GM04504 (cell line): ENCODE data around the gene ATP2C1.
"Not testable (repeated sequence)": the region's sequence is repeated elsewhere in the genome, so short reads cannot be mapped to it uniquely, and the experiment has no call there.

Source experiments
- DNase-seq: peaks from one replicate; pipeline ENCODE4 v3.0.0-alpha.2; 2012; ENCODE audit warnings: low read depth

Gene ATP2C1

DNA sequence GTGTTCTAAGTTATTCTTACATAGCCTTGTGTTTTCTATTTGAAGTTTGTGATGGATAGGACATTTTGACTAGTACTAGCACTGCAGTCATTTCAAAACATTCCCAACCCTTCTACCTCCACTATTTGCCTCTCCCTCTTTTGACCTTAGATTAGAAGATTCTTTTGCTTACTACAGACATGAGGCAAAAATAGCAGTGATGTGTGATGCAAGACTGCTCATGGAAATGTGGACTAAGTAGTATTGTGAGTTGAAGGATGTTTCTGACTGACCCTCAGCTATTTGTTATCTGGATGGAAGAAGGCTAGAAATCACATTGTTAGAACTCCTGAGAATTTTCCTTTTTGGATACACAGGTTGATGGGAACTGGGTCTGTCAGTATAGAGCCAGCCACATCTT, 45.9 kb downstream of the ATP2C1 start:
- DNase-seq, result no peak

DNA sequence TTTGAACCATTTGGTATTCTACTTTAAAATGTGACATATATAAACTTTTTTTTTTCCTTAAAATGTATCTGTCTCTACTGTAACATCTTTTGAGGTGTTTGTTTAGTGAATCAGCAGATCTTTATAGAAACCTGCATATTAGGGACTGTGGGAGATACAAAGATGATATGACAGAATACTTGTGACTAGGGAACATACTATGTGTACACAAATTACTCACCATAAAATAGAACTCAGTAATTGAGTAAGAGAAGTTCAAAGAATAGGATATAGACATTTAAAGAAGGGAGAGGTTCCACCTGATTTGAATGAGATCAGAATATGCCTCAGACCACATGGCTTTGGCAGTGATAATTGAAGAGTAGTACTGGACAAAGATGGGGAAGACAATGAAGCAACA, 47.9 kb downstream of the ATP2C1 start:
- DNase-seq, result no peak

DNA sequence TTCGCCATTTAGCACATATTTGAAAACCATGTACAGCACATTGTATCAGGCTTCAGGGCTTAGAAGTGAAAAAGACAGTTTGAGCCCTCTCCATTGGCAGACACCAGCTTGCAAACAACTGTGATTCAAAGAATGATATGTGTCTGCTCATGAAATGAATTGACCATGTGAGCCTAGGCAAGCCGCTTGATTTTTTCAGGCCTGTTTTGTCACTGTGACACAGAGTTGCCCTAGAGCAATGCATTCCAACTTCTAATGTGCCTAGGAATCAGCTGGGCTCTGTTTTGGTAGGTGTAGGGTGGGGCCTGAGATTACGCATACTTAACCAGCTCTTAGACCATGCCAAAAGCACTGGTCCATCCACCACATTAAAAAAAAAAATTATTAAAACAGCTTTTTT, 53.0 kb downstream of the ATP2C1 start:
- DNase-seq, result no peak

DNA sequence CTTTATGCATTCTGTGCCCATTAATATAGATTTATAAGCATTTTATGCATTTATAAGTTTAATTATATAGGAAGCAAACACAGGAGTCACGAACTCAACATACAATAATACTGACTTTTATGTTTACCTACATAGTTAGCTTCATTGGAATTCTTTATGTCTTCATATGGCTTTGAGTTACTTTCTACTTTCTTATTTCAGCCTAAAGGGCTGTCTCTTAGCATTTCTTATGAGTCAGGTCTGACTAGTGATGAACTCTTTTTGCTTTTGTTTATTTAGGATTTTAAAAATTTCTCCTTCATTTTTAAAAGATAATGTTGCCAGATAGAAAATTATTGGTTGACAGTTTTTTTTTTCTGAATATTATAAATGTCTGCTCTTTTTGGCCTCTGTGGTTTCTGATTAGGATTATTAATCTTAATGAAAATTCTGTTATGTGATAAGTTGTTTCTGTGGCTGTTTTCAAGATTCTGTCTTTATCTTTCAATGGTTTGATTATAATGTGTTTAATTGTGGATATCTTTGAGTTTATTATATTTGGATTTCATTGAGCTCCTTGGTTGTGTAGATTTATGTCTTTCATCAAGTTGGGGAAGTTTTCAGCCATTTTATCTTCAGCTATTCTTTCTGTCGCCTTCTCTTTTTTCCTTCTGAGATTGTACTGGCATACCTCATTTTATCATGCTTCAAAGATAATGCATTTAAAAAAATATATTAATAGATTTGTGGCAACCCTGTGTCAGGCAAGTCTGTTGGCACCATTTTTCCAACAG, 54.3 kb downstream of the ATP2C1 start:
- no peak for DNase-seq

DNA sequence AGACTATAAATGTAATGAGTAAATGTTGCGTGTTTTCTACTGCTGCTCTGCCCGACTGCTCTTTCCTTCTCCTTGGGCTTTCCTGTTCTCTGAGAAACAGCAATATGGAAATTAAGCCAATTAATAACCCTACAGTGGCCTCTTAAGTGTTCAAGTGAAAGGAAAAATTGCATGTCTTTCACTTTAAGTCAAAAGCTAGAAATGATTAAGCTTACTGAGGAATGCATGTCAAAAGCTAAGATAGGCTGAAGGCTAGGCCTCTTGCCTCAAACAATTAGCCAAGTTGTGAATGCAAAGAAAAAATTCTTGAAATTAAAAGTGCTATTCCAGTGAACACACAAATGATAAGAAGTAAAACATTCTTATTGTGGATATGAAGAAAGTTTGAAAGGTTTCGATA, 55.0 kb downstream of the ATP2C1 start:
- DNase-seq, result no peak

DNA sequence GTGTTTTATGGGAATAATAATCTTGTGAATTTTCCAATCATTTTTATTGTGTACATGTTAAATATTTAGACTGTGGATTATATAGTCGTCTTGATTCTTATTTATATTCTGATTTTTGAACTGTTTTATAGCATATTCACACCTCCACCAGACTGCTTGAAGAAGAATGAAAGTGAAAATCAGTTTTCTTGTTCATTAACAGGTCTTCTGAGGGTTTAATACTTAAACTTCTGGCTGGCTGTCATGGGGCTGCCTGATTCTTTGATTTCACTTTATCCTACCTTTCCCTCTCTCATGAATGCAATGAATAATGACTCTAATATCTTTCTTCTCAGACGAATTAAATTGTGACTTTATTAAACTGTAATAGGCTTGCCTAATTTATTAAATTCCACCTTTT, 56.2 kb downstream of the ATP2C1 start:
- no peak for DNase-seq

DNA sequence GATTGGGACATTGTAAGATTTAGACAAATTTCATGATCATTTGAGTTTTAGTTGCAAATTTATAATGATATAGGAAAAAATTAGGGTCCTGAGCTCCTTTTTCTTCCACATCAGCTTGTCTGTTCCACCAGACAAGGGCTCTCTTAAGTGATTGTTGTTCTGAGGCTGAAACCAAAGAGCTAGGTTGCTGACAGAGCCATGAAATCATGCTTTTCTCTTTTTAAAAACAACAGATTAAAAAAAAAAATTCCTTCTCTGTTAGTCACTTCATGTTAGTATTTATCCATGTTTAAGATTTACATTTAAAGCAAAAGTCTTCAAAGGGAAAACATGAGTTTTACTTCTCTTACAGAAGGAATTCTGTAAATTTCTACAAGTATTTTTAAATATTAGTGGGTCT, 56.8 kb downstream of the ATP2C1 start:
- no peak for DNase-seq

DNA sequence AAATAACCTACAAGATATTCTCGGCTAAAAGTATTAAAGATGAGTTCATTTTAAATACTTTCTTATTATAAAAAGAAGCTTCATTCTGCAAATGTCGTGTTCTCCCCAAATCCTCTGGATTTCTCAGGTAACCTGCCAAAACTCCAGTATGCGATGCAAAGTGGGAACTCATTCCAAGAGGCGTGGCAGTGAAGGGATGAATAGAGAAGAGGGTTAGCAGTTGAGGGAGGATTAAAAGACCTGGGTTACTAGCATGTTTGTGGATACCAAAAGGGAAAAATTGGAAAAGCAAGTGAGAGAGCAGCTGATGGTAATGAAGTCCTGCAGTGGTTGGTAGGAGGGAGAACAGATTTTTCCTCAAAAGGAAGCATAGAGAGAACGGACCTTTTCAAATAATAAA, 61.6 kb downstream of the ATP2C1 start:
- DNase-seq, result no peak

DNA sequence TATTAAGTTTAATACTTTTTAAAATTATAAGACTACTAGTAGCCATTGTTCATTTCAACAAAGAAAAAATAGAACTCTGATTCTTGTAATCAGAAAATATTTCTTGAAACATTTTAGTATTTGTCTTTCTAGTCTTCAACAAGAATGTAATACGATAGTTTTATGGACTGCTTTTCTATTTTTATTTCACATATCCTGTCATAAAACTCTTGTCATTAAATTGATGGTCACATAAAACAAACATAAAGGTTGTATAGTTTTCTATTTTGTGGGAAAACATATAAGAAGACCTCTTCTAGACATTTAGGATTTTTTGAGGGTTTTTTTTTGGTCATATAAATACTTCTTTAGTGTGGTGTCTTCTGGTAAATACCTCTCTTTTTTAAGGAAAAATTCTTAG, 62.4 kb downstream of the ATP2C1 start:
- no peak for DNase-seq

DNA sequence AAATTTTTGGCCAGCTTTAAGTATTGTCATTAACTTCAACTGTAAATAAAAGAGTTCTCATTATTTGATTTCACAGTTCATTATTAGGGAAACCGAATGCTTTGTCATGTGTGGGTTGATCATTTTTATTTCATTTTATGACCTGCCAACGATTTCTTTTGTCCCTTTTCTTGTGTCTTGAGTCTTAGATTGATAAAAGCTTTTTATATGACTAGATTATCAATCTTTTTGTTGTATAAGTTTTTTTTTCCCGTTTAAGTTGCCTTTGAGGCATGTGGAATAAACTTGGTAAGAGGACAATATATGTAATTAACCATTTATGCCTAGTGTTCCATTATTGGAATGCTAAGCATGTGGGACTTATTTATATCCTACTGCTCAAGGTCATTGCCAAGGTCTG, 62.8 kb downstream of the ATP2C1 start:
- DNase-seq, result no peak

DNA sequence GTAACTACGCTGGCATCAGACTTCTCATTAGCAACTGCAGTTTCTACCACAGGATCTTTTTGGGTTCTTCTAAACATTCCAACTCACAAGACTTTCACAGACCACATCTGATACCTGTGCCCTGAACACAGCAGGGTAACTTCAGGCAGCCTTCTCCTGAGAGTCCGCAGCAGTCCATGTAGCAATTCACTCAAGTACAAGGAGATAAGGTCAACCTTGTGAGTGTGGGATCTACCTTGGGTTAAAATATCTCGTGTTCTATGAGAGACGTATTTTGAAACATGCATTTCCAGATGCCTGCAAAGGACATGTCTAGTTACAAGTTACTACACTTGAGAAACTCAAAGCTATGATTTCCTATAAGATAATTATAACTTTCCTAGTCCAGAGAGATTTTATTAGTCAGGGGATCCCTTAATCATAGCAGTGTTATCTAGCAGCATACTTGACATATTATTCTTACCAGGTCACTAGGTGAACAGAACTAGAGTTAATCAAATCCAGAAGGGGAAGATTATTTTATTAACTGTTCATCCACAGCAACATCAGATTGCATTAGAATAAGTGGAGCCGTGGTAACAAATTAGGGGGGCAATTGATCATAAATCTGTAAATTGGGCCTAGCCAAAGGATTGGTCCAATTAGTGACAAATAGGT, 66.4 kb downstream of the ATP2C1 start:
- no peak for DNase-seq

DNA sequence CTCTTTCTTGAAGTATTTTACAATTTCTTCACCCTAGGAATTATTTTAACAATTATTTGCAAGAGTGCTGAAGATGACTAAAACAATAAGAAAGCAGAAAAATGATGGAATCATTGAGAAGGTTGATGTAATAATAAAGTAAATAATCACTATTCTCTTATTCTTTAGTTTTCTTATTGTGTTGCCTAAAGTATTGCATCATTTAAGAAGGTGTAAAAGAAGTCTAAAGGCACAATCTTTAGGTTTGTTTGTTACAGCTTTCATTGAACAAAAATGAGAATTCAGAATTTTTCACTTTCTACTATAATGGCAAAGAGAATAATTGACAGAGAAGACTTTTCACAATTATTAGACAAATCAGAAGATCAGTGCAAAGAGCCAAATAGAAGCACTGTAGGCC, 67.6 kb downstream of the ATP2C1 start:
- no peak for DNase-seq

DNA sequence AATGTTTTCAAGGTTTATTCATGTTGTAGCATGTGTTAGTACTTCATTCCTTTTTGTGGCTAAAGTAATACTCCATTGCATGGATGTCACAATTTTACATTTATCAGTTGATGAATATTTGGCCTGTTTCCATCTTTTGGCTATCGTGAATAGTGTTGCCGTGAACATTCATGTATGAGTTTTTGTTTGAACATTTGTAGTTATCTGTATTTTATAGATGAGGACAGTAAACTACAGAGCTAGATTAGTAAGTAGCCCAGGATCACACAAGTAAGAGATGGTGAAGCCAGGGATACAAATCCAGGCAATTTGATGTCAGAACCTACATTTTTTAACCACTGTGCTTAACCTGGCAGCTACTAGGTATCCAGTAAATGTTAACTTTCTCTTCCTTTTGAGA, 69.6 kb downstream of the ATP2C1 start:
- no peak for DNase-seq

DNA sequence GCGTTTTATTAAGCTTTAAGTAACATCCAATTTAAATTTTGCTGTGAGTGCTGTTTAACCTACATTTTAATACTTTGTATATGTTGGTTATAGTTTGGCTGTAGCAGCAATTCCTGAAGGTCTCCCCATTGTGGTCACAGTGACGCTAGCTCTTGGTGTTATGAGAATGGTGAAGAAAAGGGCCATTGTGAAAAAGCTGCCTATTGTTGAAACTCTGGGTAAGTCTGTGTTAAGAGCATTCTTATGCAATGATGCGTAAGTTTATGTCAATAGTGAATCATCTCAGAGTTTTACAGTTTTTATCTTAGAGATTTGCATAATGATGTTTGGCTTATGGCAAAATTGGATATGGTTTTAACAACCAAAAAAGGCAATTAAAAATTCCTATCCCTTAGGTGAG, 70.0 kb downstream of the ATP2C1 start:
- DNase-seq, result peak; percentile 73

DNA sequence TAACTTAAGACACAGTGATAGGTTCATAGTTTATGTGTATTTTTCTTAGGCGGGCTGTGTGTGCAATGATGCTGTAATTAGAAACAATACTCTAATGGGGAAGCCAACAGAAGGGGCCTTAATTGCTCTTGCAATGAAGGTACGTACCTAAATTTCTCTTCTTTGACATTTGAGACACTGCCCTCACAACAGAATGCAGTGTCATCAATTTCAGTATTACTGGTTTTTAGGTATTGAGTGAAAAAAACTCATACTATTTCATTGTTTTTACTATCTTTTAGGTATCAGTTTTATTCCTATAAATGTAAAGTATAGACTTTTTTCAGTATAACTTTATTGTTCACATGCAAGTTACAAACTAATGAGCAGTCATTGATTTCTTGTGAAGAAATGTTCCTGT, 73.4 kb downstream of the ATP2C1 start:
- DNase-seq, result no peak

DNA sequence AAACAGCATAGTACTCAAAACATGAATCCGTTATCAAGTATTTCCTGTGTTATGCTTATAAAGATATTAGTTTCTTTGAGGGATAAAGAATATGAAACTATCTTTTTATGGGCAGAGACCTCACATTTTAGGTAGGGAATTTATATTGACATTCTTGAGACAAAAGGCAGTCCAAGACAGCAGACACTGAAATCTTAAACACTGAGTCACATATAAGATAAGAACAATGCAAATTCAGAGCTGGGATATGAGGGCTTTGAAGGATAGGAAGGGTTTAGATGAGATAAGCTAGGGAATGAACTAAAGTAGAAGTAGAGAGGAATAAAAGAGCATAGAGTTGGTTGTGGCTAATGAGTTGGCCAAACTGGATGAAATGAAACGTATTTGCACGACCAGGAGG, 74.3 kb downstream of the ATP2C1 start:
- DNase-seq, result no peak

DNA sequence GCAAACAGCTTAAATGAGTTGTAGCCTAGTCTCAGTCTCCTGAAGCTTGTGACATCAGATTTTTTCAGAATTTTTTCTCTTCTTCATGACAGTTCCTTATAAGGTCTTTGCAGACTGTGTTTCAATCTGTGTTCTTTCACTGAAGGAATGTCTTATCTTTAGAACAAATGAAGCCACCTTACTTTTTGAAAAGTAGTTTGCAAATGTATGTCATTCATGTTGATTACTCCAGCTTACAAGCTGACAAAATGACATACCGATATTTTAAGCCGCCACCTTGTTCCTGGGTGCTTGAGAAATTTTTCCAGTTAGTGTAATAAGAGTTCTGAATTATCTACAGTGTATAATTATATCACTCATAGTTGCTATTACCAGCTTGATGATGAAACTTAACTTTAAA, 75.7 kb downstream of the ATP2C1 start:
- no peak for DNase-seq

DNA sequence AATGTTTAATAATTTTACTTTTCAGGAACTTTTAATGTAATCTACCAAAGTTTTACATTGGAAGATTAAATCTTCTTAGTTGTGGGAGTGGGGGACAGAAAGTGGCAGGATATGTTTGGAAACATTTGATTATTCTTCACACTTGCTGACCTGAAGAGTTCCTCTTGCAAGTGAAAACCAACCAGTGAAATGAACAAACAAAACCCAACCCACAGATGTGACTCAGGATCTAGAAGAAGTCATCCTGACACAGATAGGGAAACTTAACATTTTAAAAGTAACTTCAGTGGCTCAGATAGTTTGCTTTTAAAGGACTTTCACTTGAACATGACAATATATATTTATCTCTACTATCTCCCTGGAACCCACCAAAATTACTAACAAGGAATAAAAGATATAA, 77.3 kb downstream of the ATP2C1 start:
- DNase-seq, result no peak

DNA sequence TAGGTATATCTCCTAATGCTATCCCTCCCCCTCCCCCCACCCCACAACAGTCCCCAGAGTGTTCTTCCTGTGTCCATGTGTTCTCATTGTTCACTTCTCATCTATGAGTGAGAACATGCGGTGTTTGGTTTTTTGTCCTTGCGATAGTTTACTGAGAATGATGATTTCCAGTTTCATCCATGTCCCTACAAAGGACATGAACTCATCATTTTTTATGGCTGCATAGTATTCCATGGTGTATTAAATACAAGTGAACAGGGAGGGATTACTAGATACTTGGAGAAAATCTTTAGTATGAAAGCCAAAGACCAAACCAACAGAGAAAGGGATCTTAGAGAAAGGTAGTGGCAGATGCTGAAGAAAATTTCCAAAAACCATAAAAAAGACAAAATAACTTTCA, 78.7 kb downstream of the ATP2C1 start:
- not testable (repeated sequence) for DNase-seq

DNA sequence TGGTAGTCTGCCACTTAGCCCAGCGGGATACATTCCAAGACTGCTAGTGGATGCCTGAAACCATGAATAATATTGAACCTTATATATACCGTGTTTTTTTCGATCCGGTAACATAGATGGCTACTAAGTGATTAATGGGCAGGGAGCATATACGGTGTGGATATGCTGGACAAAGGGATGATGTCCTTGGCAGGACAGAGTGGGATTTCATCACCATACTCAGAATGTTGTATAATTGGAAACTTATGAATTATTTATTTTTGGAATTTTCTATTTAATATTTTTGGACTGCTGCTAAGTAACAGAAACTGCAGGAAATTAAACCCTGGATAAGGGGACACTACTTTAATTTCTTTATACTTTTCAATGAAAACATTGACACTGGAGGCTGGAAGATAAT, 79.5 kb downstream of the ATP2C1 start:
- no peak for DNase-seq

DNA sequence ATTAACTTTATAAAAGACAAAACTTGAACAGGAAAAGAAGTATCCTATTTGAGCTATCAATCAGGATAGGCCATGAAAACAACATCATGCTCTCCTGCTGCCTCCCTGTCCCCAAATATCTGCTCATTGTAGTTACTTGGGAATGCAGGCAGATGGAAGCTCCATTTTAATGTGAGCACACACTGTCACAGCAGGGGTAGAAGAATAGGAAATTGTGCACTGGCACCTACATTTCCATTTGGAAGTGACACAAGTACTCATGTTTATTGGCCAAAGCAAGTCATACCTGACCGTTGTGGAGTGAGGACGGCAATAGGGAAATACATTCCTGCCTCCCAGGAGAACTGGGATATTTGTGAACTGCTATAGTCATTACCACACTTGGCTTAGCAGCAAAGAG, 80.3 kb downstream of the ATP2C1 start:
- DNase-seq, result no peak

DNA sequence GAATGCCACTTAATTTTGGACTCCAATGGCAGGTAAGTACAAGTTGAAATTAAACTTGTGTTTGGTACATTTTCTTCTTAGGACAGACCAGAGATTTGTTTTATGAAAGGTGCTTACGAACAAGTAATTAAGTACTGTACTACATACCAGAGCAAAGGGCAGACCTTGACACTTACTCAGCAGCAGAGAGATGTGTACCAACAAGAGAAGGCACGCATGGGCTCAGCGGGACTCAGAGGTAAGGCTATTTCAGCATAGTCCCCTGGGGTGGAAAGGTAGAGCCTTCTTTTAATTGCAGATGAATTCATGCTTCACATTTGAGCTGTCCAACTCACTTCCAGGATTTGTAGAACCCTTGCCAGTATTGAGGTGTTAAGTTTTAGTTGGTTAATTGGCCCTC, 81.4 kb downstream of the ATP2C1 start:
- DNase-seq, result no peak

DNA sequence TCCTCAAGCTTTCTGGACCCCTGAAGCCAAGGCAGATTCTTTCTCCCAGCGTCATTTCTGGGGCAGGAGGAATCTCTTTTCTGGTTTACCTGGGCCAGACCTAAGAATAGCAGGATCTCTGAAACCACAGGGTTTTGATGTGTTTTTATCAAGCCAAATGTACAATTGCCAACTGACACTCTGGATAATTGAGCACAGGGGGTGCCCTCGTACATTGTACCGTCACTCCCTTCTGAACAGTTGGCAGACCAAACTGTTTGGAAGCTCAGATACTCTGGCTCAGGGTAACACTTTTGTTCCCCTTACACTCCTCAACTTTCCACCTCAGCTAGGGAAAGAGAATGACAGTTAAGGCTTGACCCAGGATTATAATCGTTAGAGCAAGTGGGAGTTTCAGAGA, 82.8 kb downstream of the ATP2C1 start:
- DNase-seq, result no peak

DNA sequence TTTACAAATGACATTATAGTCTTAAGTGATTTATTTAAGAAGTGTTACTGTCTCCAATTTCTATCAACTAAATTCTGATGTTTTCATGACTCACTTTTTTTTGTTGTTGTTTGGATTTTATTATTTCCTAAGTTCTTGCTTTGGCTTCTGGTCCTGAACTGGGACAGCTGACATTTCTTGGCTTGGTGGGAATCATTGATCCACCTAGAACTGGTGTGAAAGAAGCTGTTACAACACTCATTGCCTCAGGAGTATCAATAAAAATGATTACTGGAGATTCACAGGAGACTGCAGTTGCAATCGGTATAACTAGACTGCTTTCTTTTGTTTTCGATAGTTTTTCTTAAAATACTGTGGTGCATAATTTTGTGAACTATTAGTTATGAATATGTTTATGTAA, 85.2 kb downstream of the ATP2C1 start:
- DNase-seq, result no peak
